ENCODE measurements around the gene AATF.

AATF gene

GRCh38 chr17:36945140-36945539 lies 3.6 kb upstream of the AATF start:
- Histone ChIP-seq H4K5ac (ENCODE audit: low read length) (no peak overlapping the region), H3K18ac (ENCODE audit: low read length) (no peak overlapping the region), H3K4me2 (ENCODE audit: low read length) (no peak overlapping the region), H2BK5ac (ENCODE audit: low read length) (no peak overlapping the region), H3K36me3 (ENCODE audit: control insufficient read depth, insufficient read depth, low read length) (peaks cover 18% of the 10 kb centered on the region), H3K56ac (ENCODE audit: low read length) (no peak overlapping the region), H3K23ac (ENCODE audit: low read length) (no peak overlapping the region), H3K9ac (ENCODE audit: low read length) (no peak overlapping the region), H3K4me3 (ENCODE audit: low read length) (no peak overlapping the region), H3K4me1 (ENCODE audit: control insufficient read depth, low read depth, low read length) (peaks cover 8% of the 10 kb centered on the region), H2BK15ac (replicated peaks; ENCODE audit: low read depth) (no peak overlapping the region), H2BK120ac (ENCODE audit: low read depth, low read length) (no peak overlapping the region), H3K79me2 (ENCODE audit: control insufficient read depth, insufficient read depth, low read length) (peaks cover 28% of the 10 kb centered on the region), H4K8ac (ENCODE audit: low read depth, low read length) (no peak overlapping the region), H2AK5ac (ENCODE audit: low read length) (no peak overlapping the region), H3K4ac (ENCODE audit: low read depth, low read length) (no peak overlapping the region), H3K27me3 (ENCODE audit: insufficient read depth, low read length, poor library complexity) (peaks cover 21% of the 10 kb centered on the region), H3K27ac (ENCODE audit: low read depth, low read length) (no peak overlapping the region), H3K79me1 (ENCODE audit: low read length) (peaks cover 14% of the 10 kb centered on the region)
- no CpG with 5 or more reads among the region's 1 CpG for WGBS (ENCODE audit: extremely low coverage, insufficient coverage, low lambda C conversion rate)
- DNase-seq: no peak

GRCh38 chr17:36945959-36946725 lies 2.6 kb upstream of the AATF start:
- peak; percentile 74 for DNase-seq
- no peak overlapping the region for H3K4ac ChIP-seq (ENCODE audit: low read depth, low read length)
- H3K79me2 ChIP-seq (ENCODE audit: control insufficient read depth, insufficient read depth, low read length): peaks cover 22% of the 10 kb centered on the region
- no peak overlapping the region for H3K9ac ChIP-seq (ENCODE audit: low read length)
- H3K18ac ChIP-seq (ENCODE audit: low read length): no peak overlapping the region
- H3K27me3 ChIP-seq (ENCODE audit: insufficient read depth, low read length, poor library complexity): peaks cover 13% of the 10 kb centered on the region
- no peak overlapping the region for H2BK5ac ChIP-seq (ENCODE audit: low read length)
- H3K56ac ChIP-seq (ENCODE audit: low read length): peak overlapping the region; percentile 45
- no peak overlapping the region for H2BK15ac ChIP-seq (replicated peaks; ENCODE audit: low read depth)
- H2AK5ac ChIP-seq (ENCODE audit: low read length): peak overlapping the region; percentile 3
- H4K5ac ChIP-seq (ENCODE audit: low read length): no peak overlapping the region
- H3K4me3 ChIP-seq (ENCODE audit: low read length): no peak overlapping the region
- no peak overlapping the region for H3K4me2 ChIP-seq (ENCODE audit: low read length)
- peaks cover 8% of the 10 kb centered on the region for H3K4me1 ChIP-seq (ENCODE audit: control insufficient read depth, low read depth, low read length)
- no peak overlapping the region for H3K23ac ChIP-seq (ENCODE audit: low read length)
- H4K8ac ChIP-seq (ENCODE audit: low read depth, low read length): no peak overlapping the region
- H3K27ac ChIP-seq (ENCODE audit: low read depth, low read length): no peak overlapping the region
- H3K79me1 ChIP-seq (ENCODE audit: low read length): peaks cover 15% of the 10 kb centered on the region
- peaks cover 9% of the 10 kb centered on the region for H3K36me3 ChIP-seq (ENCODE audit: control insufficient read depth, insufficient read depth, low read length)
- WGBS (ENCODE audit: extremely low coverage, insufficient coverage, low lambda C conversion rate): no CpG with 5 or more reads among the region's 30 CpGs
- H2BK120ac ChIP-seq (ENCODE audit: low read depth, low read length): no peak overlapping the region

- H3K79me2 ChIP-seq (ENCODE audit: control insufficient read depth, insufficient read depth, low read length): peaks cover 17% of the 10 kb centered on the region
- H3K4ac ChIP-seq (ENCODE audit: low read depth, low read length): no peak overlapping the region
- peak overlapping the region; percentile 3 for H2AK5ac ChIP-seq (ENCODE audit: low read length)
- H2BK120ac ChIP-seq (ENCODE audit: low read depth, low read length): no peak overlapping the region
- no peak overlapping the region for H3K23ac ChIP-seq (ENCODE audit: low read length)
- H4K5ac ChIP-seq (ENCODE audit: low read length): no peak overlapping the region
- H2BK15ac ChIP-seq (replicated peaks; ENCODE audit: low read depth): no peak overlapping the region
- H3K79me1 ChIP-seq (ENCODE audit: low read length): peaks cover 15% of the 10 kb centered on the region
- H3K56ac ChIP-seq (ENCODE audit: low read length): no peak overlapping the region
- H3K4me2 ChIP-seq (ENCODE audit: low read length): no peak overlapping the region
- peaks cover 8% of the 10 kb centered on the region for H3K4me1 ChIP-seq (ENCODE audit: control insufficient read depth, low read depth, low read length)
- H3K36me3 ChIP-seq (ENCODE audit: control insufficient read depth, insufficient read depth, low read length): peaks cover 4% of the 10 kb centered on the region
- H3K27me3 ChIP-seq (ENCODE audit: insufficient read depth, low read length, poor library complexity): peaks cover 8% of the 10 kb centered on the region
- DNase-seq: no peak
- no peak overlapping the region for H2BK5ac ChIP-seq (ENCODE audit: low read length)
- no peak overlapping the region for H4K8ac ChIP-seq (ENCODE audit: low read depth, low read length)
- no peak overlapping the region for H3K27ac ChIP-seq (ENCODE audit: low read depth, low read length)
- H3K18ac ChIP-seq (ENCODE audit: low read length): no peak overlapping the region
- WGBS (ENCODE audit: extremely low coverage, insufficient coverage, low lambda C conversion rate): no CpG with 5 or more reads among the region's 2 CpGs
- no peak overlapping the region for H3K9ac ChIP-seq (ENCODE audit: low read length)
- no peak overlapping the region for H3K4me3 ChIP-seq (ENCODE audit: low read length)
Measured at GRCh38 chr17:36946726-36947091, 2.0 kb upstream of the AATF start.

GRCh38 chr17:36947922-36948716 lies 635 bp upstream of the AATF start:
- DNase-seq: peak; percentile 67
- Histone ChIP-seq H4K5ac (ENCODE audit: low read length) (no peak overlapping the region), H3K27me3 (ENCODE audit: insufficient read depth, low read length, poor library complexity) (peaks cover 4% of the 10 kb centered on the region), H3K4me3 (ENCODE audit: low read length) (peak overlapping the region; percentile 55), H2AK5ac (ENCODE audit: low read length) (no peak overlapping the region), H3K36me3 (ENCODE audit: control insufficient read depth, insufficient read depth, low read length) (peaks cover 5% of the 10 kb centered on the region), H3K79me1 (ENCODE audit: low read length) (peaks cover 18% of the 10 kb centered on the region), H3K9ac (ENCODE audit: low read length) (peak overlapping the region; percentile 77), H4K8ac (ENCODE audit: low read depth, low read length) (no peak overlapping the region), H2BK120ac (ENCODE audit: low read depth, low read length) (no peak overlapping the region), H2BK5ac (ENCODE audit: low read length) (peak overlapping the region; percentile 23), H2BK15ac (replicated peaks; ENCODE audit: low read depth) (no peak overlapping the region), H3K23ac (ENCODE audit: low read length) (no peak overlapping the region), H3K79me2 (ENCODE audit: control insufficient read depth, insufficient read depth, low read length) (peaks cover 15% of the 10 kb centered on the region), H3K4me2 (ENCODE audit: low read length) (peak overlapping the region; percentile 94), H3K27ac (ENCODE audit: low read depth, low read length) (peak overlapping the region; percentile 7), H3K18ac (ENCODE audit: low read length) (peak overlapping the region; percentile 29), H3K4ac (ENCODE audit: low read depth, low read length) (peak overlapping the region; percentile 46), H3K4me1 (ENCODE audit: control insufficient read depth, low read depth, low read length) (peaks cover 8% of the 10 kb centered on the region), H3K56ac (ENCODE audit: low read length) (peak overlapping the region; percentile 95)
- WGBS (ENCODE audit: extremely low coverage, insufficient coverage, low lambda C conversion rate): no CpG with 5 or more reads among the region's 26 CpGs

GRCh38 chr17:36949461-36949927 lies 740 bp downstream of the AATF start:
- Histone ChIP-seq H2BK15ac (replicated peaks; ENCODE audit: low read depth) (no peak overlapping the region), H3K79me1 (ENCODE audit: low read length) (peaks cover 20% of the 10 kb centered on the region), H3K18ac (ENCODE audit: low read length) (no peak overlapping the region), H3K27ac (ENCODE audit: low read depth, low read length) (peak overlapping the region; percentile 82), H2BK120ac (ENCODE audit: low read depth, low read length) (no peak overlapping the region), H3K9ac (ENCODE audit: low read length) (peak overlapping the region; percentile 94), H3K56ac (ENCODE audit: low read length) (peak overlapping the region; percentile 96), H4K5ac (ENCODE audit: low read length) (no peak overlapping the region), H3K4me3 (ENCODE audit: low read length) (peak overlapping the region; percentile 90), H3K4me2 (ENCODE audit: low read length) (peak overlapping the region; percentile 77), H3K27me3 (ENCODE audit: insufficient read depth, low read length, poor library complexity) (peaks cover 4% of the 10 kb centered on the region), H3K23ac (ENCODE audit: low read length) (peak overlapping the region; percentile 91), H3K4ac (ENCODE audit: low read depth, low read length) (no peak overlapping the region), H3K36me3 (ENCODE audit: control insufficient read depth, insufficient read depth, low read length) (peaks cover 6% of the 10 kb centered on the region), H2BK5ac (ENCODE audit: low read length) (peak overlapping the region; percentile 64), H2AK5ac (ENCODE audit: low read length) (peak overlapping the region; percentile 31), H3K79me2 (ENCODE audit: control insufficient read depth, insufficient read depth, low read length) (peaks cover 15% of the 10 kb centered on the region), H4K8ac (ENCODE audit: low read depth, low read length) (no peak overlapping the region), H3K4me1 (ENCODE audit: control insufficient read depth, low read depth, low read length) (peaks cover 8% of the 10 kb centered on the region)
- WGBS (ENCODE audit: extremely low coverage, insufficient coverage, low lambda C conversion rate): no CpG with 5 or more reads among the region's 9 CpGs
- DNase-seq: no peak

Data from mesendoderm (in vitro differentiated cells).